HUES6 (cell line): ENCODE data around the gene MAP2K5.

Experiments
- H3K27ac ChIP-seq: 2 replicates; pipeline ENCODE4 v1.7.0; 2013; ENCODE audit warnings: low read depth, mild to moderate bottlenecking, low read length, inconsistent platforms
- H3K27me3 ChIP-seq: 2 replicates; pipeline ENCODE4 v1.6.1; 2013; ENCODE audit warnings: low read length; ENCODE audit not compliant: control insufficient read depth, insufficient read depth
- H3K36me3 ChIP-seq: 2 replicates; pipeline ENCODE4 v1.6.1; 2013; ENCODE audit warnings: low read length; ENCODE audit not compliant: control insufficient read depth, insufficient read depth
- H3K4me1 ChIP-seq: 2 replicates; pipeline ENCODE4 v1.6.1; 2013; ENCODE audit warnings: low read length; ENCODE audit not compliant: control insufficient read depth, insufficient read depth
- H3K4me3 ChIP-seq: 2 replicates; pipeline ENCODE4 v1.5.1; 2013; ENCODE audit warnings: low read depth, low read length
- H3K9ac ChIP-seq: one replicate; pipeline ENCODE4 v1.6.1; 2013; ENCODE audit warnings: mild to moderate bottlenecking, low read length
- H3K9me3 ChIP-seq: 2 replicates; pipeline ENCODE4 v1.6.1; 2013; ENCODE audit warnings: low read depth, low read length; ENCODE audit not compliant: control insufficient read depth, insufficient read depth

Gene MAP2K5

DNA sequence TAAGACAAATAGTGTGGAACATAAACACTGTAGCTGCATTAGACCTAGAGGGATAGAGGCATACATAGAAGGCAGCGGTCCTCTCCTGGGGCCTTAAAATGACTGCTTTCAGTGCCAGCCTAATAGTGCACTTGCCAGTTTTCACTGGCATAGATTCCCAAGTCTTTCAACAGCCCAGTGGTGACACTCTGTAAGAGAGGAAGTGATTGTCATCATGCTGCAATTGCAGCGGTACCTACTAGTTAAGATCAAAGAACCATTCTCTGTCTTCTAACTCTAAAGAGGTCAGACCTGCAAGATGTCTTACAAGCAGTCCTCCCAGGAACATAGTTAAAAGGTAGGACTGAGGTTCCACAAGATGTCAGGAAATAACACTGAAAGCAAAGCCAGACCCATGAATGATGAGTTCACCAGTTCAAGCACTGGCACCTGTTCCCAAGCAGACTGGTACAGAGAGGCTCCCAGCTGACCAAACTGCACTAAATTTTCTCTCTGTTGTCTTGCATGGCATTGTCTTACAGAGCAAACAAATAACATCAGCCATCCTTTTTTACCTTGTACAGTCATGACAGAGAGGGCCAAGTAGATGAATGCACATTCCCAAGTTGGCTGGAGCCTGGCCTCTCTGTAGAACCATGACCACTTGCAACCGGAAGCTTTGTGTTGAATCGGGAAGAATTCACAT, 182.3 kb downstream of the MAP2K5 start:
- Histone ChIP-seq H3K4me3 (no peak overlapping the region), H3K27ac (no peak overlapping the region), H3K4me1 (peaks cover 5% of the 10 kb centered on the region), H3K36me3 (no peaks in the 10 kb centered on the region), H3K9me3 (no peaks in the 10 kb centered on the region), H3K27me3 (no peaks in the 10 kb centered on the region), H3K9ac (no peak overlapping the region)

GRCh38 chr15:67730135-67730534, 187.6 kb downstream of the MAP2K5 start:
- no peak overlapping the region for H3K4me3 ChIP-seq
- H3K27me3 ChIP-seq, result no peaks in the 10 kb centered on the region
- no peaks in the 10 kb centered on the region for H3K36me3 ChIP-seq
- H3K9me3 ChIP-seq, result no peaks in the 10 kb centered on the region
- H3K9ac ChIP-seq, result no peak overlapping the region
- peaks cover 43% of the 10 kb centered on the region for H3K4me1 ChIP-seq
- H3K27ac ChIP-seq, result no peak overlapping the region

DNA sequence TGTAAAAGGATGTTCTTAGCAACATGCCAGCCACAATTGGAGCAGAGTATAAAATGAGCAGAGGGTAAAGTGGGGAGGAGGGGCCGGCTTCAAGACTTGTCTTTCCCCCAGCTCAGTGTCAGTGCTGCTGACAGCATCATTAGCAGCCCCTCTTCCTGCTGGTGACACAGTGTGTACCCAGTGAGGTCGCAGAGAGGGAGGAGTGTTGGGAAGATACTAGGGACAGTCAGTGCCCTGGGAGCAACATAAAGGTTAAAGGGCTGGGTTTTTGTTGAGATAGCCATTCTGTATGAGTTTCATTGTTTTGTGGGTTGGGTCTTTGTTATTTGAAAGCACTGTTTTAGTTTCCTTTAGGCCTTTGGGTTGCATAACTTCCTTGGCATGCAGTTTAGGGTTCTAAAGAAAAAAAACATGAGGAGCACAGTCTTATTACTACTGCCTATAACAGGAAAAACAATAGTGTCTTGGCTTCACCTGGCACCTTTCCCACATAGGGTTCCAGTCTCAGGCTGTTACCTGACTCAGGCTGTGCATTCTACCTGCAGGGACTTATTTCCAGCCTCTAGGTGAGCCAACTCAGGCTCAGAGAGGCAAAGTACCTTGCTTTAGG, 188.7 kb downstream of the MAP2K5 start:
- no peak overlapping the region for H3K4me3 ChIP-seq
- no peaks in the 10 kb centered on the region for H3K27me3 ChIP-seq
- H3K27ac ChIP-seq, result no peak overlapping the region
- H3K4me1 ChIP-seq, result peaks cover 44% of the 10 kb centered on the region
- no peak overlapping the region for H3K9ac ChIP-seq
- no peaks in the 10 kb centered on the region for H3K9me3 ChIP-seq
- no peaks in the 10 kb centered on the region for H3K36me3 ChIP-seq

- no peak overlapping the region for H3K9ac ChIP-seq
- peaks cover 44% of the 10 kb centered on the region for H3K4me1 ChIP-seq
- H3K4me3 ChIP-seq, result no peak overlapping the region
- no peaks in the 10 kb centered on the region for H3K36me3 ChIP-seq
- H3K9me3 ChIP-seq, result no peaks in the 10 kb centered on the region
- H3K27me3 ChIP-seq, result no peaks in the 10 kb centered on the region
- H3K27ac ChIP-seq, result no peak overlapping the region
Measured at GRCh38 chr15:67732164-67732563, 189.7 kb downstream of the MAP2K5 start.

GRCh38 chr15:67732671-67733374, 190.3 kb downstream of the MAP2K5 start:
- no peak overlapping the region for H3K9ac ChIP-seq
- H3K27ac ChIP-seq, result no peak overlapping the region
- no peaks in the 10 kb centered on the region for H3K27me3 ChIP-seq
- no peak overlapping the region for H3K4me3 ChIP-seq
- no peaks in the 10 kb centered on the region for H3K36me3 ChIP-seq
- no peaks in the 10 kb centered on the region for H3K9me3 ChIP-seq
- H3K4me1 ChIP-seq, result peaks cover 44% of the 10 kb centered on the region

DNA sequence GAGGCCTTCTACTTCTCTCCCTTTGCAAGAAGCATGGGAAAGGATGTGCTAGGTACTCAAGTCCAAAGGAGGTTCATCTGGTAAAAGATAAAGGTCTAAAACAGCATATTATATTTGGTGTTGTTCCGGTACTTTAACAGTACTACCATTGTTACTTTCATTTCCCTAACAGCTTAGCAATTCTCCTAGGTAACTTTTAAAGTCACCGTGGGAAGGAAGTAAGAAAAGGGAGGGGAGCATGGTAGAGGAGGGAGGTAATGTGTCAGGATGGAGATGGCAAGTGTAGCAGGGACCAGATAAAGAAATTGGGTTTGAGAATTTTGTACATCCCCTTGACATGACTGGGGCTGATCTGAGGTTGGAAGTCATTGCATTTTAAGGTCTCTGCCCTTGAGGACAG, 193.4 kb downstream of the MAP2K5 start:
- no peak overlapping the region for H3K27ac ChIP-seq
- no peaks in the 10 kb centered on the region for H3K36me3 ChIP-seq
- peaks cover 34% of the 10 kb centered on the region for H3K4me1 ChIP-seq
- no peak overlapping the region for H3K9ac ChIP-seq
- H3K9me3 ChIP-seq, result no peaks in the 10 kb centered on the region
- no peaks in the 10 kb centered on the region for H3K27me3 ChIP-seq
- H3K4me3 ChIP-seq, result no peak overlapping the region

GRCh38 chr15:67736810-67737209, 194.3 kb downstream of the MAP2K5 start:
- Histone ChIP-seq H3K9me3 (no peaks in the 10 kb centered on the region), H3K4me1 (peaks cover 25% of the 10 kb centered on the region), H3K36me3 (no peaks in the 10 kb centered on the region), H3K4me3 (no peak overlapping the region), H3K27me3 (no peaks in the 10 kb centered on the region), H3K9ac (no peak overlapping the region), H3K27ac (no peak overlapping the region)

DNA sequence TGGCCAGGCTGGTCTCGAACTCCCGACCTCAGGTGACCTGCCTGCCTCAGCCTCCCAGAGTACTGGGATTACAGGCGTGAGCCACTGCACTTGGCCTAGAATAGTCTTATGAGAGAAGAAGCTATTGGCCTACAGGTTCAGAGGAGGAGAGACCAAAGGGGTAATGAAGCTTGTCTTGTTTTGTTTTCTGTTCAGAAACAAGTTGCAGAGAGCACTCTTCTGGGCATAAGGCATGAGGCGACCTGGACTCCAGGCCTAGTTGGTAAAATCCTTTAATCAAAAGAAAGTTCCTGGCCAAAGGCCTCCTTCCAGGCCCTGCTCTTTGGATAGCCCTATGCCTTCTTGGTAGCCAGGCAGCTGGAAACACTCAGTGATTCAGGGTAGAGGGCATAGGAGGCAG, 195.6 kb downstream of the MAP2K5 start:
- H3K36me3 ChIP-seq, result no peaks in the 10 kb centered on the region
- H3K9me3 ChIP-seq, result no peaks in the 10 kb centered on the region
- no peaks in the 10 kb centered on the region for H3K27me3 ChIP-seq
- H3K9ac ChIP-seq, result no peak overlapping the region
- H3K27ac ChIP-seq, result no peak overlapping the region
- peaks cover 19% of the 10 kb centered on the region for H3K4me1 ChIP-seq
- no peak overlapping the region for H3K4me3 ChIP-seq

DNA sequence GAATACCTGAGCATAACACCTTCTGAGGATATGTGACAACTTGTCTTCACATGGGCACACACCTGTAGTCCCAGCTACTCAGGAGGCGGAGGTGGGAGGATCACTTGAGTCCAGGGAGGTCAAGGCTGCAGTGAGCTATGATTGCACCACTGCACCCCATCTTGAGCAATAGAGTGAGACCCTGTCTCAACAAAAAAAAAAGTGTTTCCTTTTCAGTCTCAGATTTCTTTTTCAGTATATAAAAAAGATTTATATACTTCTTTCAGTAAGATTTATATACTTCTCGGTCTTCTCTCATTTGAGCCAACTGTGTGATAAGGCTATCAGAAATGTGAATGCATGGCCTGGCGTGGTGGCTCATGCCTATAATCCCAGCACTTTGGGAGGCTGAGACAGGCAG, 197.9 kb downstream of the MAP2K5 start:
- no peaks in the 10 kb centered on the region for H3K27me3 ChIP-seq
- H3K27ac ChIP-seq, result no peak overlapping the region
- no peak overlapping the region for H3K4me3 ChIP-seq
- no peaks in the 10 kb centered on the region for H3K36me3 ChIP-seq
- H3K9me3 ChIP-seq, result no peaks in the 10 kb centered on the region
- H3K4me1 ChIP-seq, result no peaks in the 10 kb centered on the region
- no peak overlapping the region for H3K9ac ChIP-seq

DNA sequence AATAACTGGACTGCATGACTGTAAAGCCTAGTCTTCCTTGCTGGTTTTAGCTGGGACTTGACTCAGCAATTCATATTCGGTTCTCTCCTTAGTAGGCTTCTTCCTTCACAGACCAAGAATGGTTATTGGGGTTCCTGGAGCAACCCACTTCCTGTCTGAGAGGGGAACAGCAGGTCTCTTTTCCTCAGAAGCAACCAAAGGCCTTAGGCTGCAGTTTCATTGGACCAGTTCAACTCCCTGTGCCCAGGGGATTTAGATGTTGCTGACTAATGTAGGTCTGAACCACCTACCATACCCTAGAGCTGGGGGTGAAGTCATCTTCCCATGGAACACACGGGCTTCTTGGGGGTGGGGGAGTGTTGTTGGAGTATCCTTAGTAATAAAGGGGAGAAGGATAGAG, 198.8 kb downstream of the MAP2K5 start:
- H3K27ac ChIP-seq, result no peak overlapping the region
- peaks cover 5% of the 10 kb centered on the region for H3K4me1 ChIP-seq
- no peak overlapping the region for H3K9ac ChIP-seq
- H3K9me3 ChIP-seq, result no peaks in the 10 kb centered on the region
- H3K36me3 ChIP-seq, result no peaks in the 10 kb centered on the region
- no peak overlapping the region for H3K4me3 ChIP-seq
- H3K27me3 ChIP-seq, result no peaks in the 10 kb centered on the region

GRCh38 chr15:67743558-67743957, 201.1 kb downstream of the MAP2K5 start:
- H3K4me1 ChIP-seq, result peaks cover 22% of the 10 kb centered on the region
- H3K9me3 ChIP-seq, result no peaks in the 10 kb centered on the region
- H3K27me3 ChIP-seq, result no peaks in the 10 kb centered on the region
- no peak overlapping the region for H3K27ac ChIP-seq
- H3K9ac ChIP-seq, result no peak overlapping the region
- no peaks in the 10 kb centered on the region for H3K36me3 ChIP-seq
- no peak overlapping the region for H3K4me3 ChIP-seq
